Pancreas (tissue), 10 donors: Measurements from ENCODE around the gene ZNF157. TPM values are rescaled to one million over a fixed set of nuclear protein-coding genes. Genes with fewer than 3 reads are reported as not detected.
A peak's percentile ranks its signal among the peaks of the same experiment; 100 is the strongest.
"Not testable (repeated sequence)": the region's sequence is repeated elsewhere in the genome, so short reads cannot be mapped to it uniquely, and the experiment has no call there.

ENCODE experiments used
- ATAC-seq, 4 donors: fragments of 200-7000 bp; cut with Tn5 transposase; one replicate each; pipeline versions ENCODE4 v1.8.0 to v1.9.1; 2020; ENCODE audit warnings: mild to moderate bottlenecking in 4 of 4, moderate library complexity in 4 of 4
- DNase-seq, 6 donors: peaks; one replicate each; pipeline ENCODE4 v3.0.0-alpha.2; 2020
- FAIRE-seq: peaks from 2 replicates; lab custom pipeline; 2012; peaks lifted over from hg19 to GRCh38; lab: Jason Lieb, UNC
- H3K27ac ChIP-seq, 4 donors: fragments of 200-600 bp; sonication (generic); 1 replicate in 3 of 4; 2 replicates in 1 of 4; pipeline versions ENCODE4 v1.5.0 to v1.8.0; 2020
- H3K27me3 ChIP-seq, 4 donors: fragments of 200-600 bp; one replicate each; pipeline ENCODE4 v1.8.0; 2021
- H3K36me3 ChIP-seq, 3 donors: fragments of 200-600 bp; sonication (generic) in 1 of 3; one replicate each; pipeline versions ENCODE4 v1.5.0 to v1.8.0; 2020 to 2021
- H3K4me1 ChIP-seq, 3 donors: fragments of 200-600 bp; one replicate each; pipeline ENCODE4 v1.8.0; 2021
- H3K4me3 ChIP-seq, 4 donors: fragments of 200-600 bp; sonication (generic) in 2 of 4; one replicate each; pipeline versions ENCODE4 v1.5.0 to v1.8.0; 2020 to 2021
- H3K9me3 ChIP-seq, 4 donors: fragments of 200-600 bp; one replicate each; pipeline ENCODE4 v1.8.0; 2021
- CTCF ChIP-seq, 4 donors: fragments of 200-600 bp; sonication (generic) in 3 of 4; IDR thresholded peaks; one replicate each; pipeline versions ENCODE4 v1.5.0 to v1.8.0; 2021; ENCODE audit warnings: antibody characterized with exemption in 4 of 4
- WGBS, 2 donors: extraction: QIAGEN DNeasy Blood & Tissue Kit; methylation state at CpG; one replicate each; pipeline ENCODE4 v1.1.7; 2013; 5-methylcytosine and 5-hydroxymethylcytosine counted together
- intact Hi-C, 3 donors: fragments of 100-400 bp; cut with DNase I; formaldehyde crosslinking; loops; one replicate each; pipeline versions ENCODE4 v1.11.1 to v1.14.2; 2022
- polyA plus RNA-seq, 2 donors: library from polyadenylated mRNA; stranded (reverse); fragments of 200-250 nt; gene quantifications; one replicate each; pipeline ENCODE4 v1.2.3, GENCODE V29; 2013
- total RNA-seq, 6 donors: library from RNA; stranded (reverse); fragmentation: NEBNext Ultra II Directional in 4 of 6; extraction: Animal tissue kit (Norgen Biotek cat#: 25700) in 4 of 6; gene quantifications; one replicate each; pipeline versions ENCODE4 v1.2.1 to v1.2.4, GENCODE V29; 2021 to 2023
- donor health status: healthy with polysubstance abuse.
- donor health status: DM: no; HTN: no; CAD: no; lungs with moderate emphysema.
- donor health status: DM: no; HTN: no; CAD: no.
- donor health status: control.
- donor health status: control.
- donor health status: Bipolar disorder and iron deficiency.
- donor health status: DM: yes; HTN: yes; CAD: no.
- donor health status: DM: no; HTN: no; CAD: no.
- donor health status: DM: no; HTN: no; CAD: no.
- donor health status: DM: yes; HTN: yes; CAD: no.

ZNF157 gene
- total RNA-seq: under 1 TPM in 5 of 6 donors, not detected in 1; 0.04 to 0.28 (median 0.14) TPM
- under 1 TPM; 0.08 to 0.14 TPM for polyA plus RNA-seq

GRCh38 chrX:47370278-47370677 lies at the start of gene ZNF157:
Gene ZNF157 (plus strand): TSS chrX:47370578. CDS start chrX:47370669, 91 bp downstream.
- Histone ChIP-seq H3K9me3 (no peaks in the 10 kb centered on the region), H3K27me3 (no peaks in the 10 kb centered on the region), H3K36me3 (no peaks in the 10 kb centered on the region), H3K4me3 (no peak within 1 kb of the TSS), H3K4me1 (no peaks in the 10 kb centered on the region), H3K27ac (no peak within 1 kb of the TSS)
- 60 to 89% methylated on average over 3 of the region's 3 CpGs for WGBS, 2 donors
- intact Hi-C loops: loop anchor here in 1 of 3 donors (10.0 kb wide), 1 partner anchor 175 kb away; the partner anchor contains the start of gene UBA1
- TF ChIP-seq CTCF (IDR thresholded peaks at IDR 0.05): no peak
- ATAC-seq (no peak), FAIRE-seq (no peak), DNase-seq (no peak)

- FAIRE-seq: no peak
- WGBS, 2 donors: 35 to 38% methylated on average over 19 of the region's 19 CpGs
Observed at GRCh38 chrX:47321386-47321785, 49.0 kb upstream of the ZNF157 start.

DNA sequence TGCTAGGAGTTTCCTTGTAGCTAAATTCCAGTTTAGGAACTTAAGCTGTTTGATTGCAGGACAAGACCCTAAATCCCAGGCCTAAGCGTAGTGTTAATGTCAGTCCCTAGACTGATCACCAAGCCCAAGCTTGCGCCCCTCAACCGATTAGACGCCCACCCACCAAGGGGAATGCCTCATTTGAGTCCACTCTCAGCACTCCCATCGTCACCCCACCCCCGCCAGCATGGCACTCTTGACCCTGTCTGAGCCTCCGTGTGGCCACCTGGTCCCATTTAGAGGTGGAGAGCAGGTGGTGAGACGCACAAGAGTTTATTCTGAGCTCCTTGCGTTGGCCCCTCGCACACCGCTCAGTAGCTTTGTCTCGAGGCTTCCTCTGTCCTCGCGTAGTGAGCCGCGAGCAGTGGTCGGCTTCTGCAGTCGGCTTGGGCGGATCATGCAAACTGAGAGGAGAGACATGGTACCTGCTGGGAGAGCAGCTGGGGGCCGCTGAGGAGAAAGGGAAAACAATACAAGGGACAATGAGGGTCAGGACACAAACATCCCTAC lies 48.5 kb upstream of the ZNF157 start:
- Histone ChIP-seq H3K4me1 (no peaks in the 10 kb centered on the region), H3K27me3 (peaks cover 0 to 7% (median 0%) of the 10 kb centered on the region in 4 donors), H3K9me3 (no peaks in the 10 kb centered on the region), H3K4me3 (no peak overlapping the region), H3K36me3 (no peaks in the 10 kb centered on the region), H3K27ac (no peak overlapping the region)
- no peak for TF ChIP-seq CTCF (IDR thresholded peaks at IDR 0.05)
- DNase-seq: no peak
- intact Hi-C loops: no loop called here
- 75 to 82% methylated on average over 20 of the region's 20 CpGs for WGBS, 2 donors
- ATAC-seq: no peak
- no peak for FAIRE-seq

More at GRCh38 chrX:47321386-47321785, 49.0 kb upstream of the ZNF157 start:
- no peak overlapping the region for H3K4me3 ChIP-seq
- H3K27ac ChIP-seq: no peak overlapping the region
- peaks cover 0 to 10% (median 0%) of the 10 kb centered on the region in 4 donors for H3K27me3 ChIP-seq
- no peaks in the 10 kb centered on the region for H3K36me3 ChIP-seq
- intact Hi-C loops: no loop called here
- DNase-seq (peak in 3 of 6 donors; percentile 31 to 47 (median 35)), ATAC-seq (peak in 3 of 4 donors; percentile 57 to 80 (median 66))
- no peaks in the 10 kb centered on the region for H3K9me3 ChIP-seq
- no peak for TF ChIP-seq CTCF (IDR thresholded peaks at IDR 0.05)
- no peaks in the 10 kb centered on the region for H3K4me1 ChIP-seq

GRCh38 chrX:47327902-47328301 lies 42.5 kb upstream of the ZNF157 start:
- no peaks in the 10 kb centered on the region for H3K36me3 ChIP-seq
- FAIRE-seq: no peak
- ATAC-seq: no peak
- H3K27me3 ChIP-seq: no peaks in the 10 kb centered on the region
- no peak for DNase-seq
- no peak overlapping the region for H3K27ac ChIP-seq
- no peaks in the 10 kb centered on the region for H3K4me1 ChIP-seq
- no peaks in the 10 kb centered on the region for H3K9me3 ChIP-seq
- intact Hi-C loops: no loop called here
- 77 to 87% methylated on average over 6 of the region's 6 CpGs for WGBS, 2 donors
- TF ChIP-seq CTCF (IDR thresholded peaks at IDR 0.05): no peak
- no peak overlapping the region for H3K4me3 ChIP-seq

DNA sequence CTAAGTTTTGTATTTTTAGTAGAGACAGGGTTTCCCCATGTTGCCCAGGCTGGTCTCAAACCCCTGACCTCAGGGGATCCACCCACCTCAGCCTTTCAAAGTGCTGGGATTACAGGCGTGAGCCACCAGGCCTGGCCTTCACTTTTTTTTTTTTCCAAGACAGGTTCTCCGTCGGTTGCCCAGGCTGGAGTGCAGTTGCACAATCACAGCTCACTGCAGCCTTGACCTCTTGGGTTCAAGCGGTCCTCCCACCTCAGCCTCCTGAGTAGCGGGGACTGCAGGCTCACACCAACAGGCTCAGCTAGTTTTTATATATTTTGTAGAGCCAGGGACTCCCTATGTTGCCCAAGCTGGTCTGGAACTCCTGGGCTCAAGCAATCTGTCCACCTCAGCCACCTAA lies 37.6 kb upstream of the ZNF157 start:
- intact Hi-C loops, H3K4me3 ChIP-seq, ATAC-seq, H3K9me3 ChIP-seq, H3K36me3 ChIP-seq, H3K4me1 ChIP-seq, H3K27me3 ChIP-seq, FAIRE-seq, H3K27ac ChIP-seq, DNase-seq: not testable (repeated sequence)
- WGBS, 2 donors: 45 to 46% methylated on average over 5 of the region's 5 CpGs
